Osteocyte (in vitro differentiated cells): ENCODE results near the gene TMC6. TPM values are rescaled to one million over a fixed set of nuclear protein-coding genes. Genes with fewer than 3 reads are reported as not detected.

Experiments used
- DNase-seq: peaks from one replicate; pipeline ENCODE4 v3.0.0; 2021; ENCODE audit warnings: mixed read lengths; ENCODE audit not compliant: unreplicated experiment; ENCODE audit errors: extremely low spot score
- H3K27ac Mint-ChIP-seq: one replicate; pipeline ENCODE4 v1.8.0; 2021; ENCODE audit warnings: mild to moderate bottlenecking, mixed read lengths; ENCODE audit not compliant: unreplicated experiment
- H3K27me3 Mint-ChIP-seq: one replicate; pipeline ENCODE4 v1.8.0; 2021; ENCODE audit warnings: mixed read lengths; ENCODE audit not compliant: unreplicated experiment
- H3K36me3 Mint-ChIP-seq: one replicate; pipeline ENCODE4 v1.8.0; 2021; ENCODE audit warnings: mixed read lengths; ENCODE audit not compliant: unreplicated experiment
- H3K4me1 Mint-ChIP-seq: one replicate; pipeline ENCODE4 v1.8.0; 2021; ENCODE audit warnings: mixed read lengths; ENCODE audit not compliant: unreplicated experiment
- H3K4me3 Mint-ChIP-seq: one replicate; pipeline ENCODE4 v1.8.0; 2021; ENCODE audit warnings: mild to moderate bottlenecking, moderate library complexity, mixed read lengths; ENCODE audit not compliant: unreplicated experiment
- H3K9me3 Mint-ChIP-seq: one replicate; pipeline ENCODE4 v1.8.0; 2021; ENCODE audit warnings: mixed read lengths; ENCODE audit not compliant: unreplicated experiment
- total RNA-seq: library from RNA; stranded (reverse); gene quantifications from 2 replicates; pipeline ENCODE4 v1.2.1, GENCODE V29; 2021
- TF ChIP-seq, protein P1 (sequence below): fragments of 200-600 bp; sonication (generic); IDR thresholded peaks from 2 replicates; pipeline ENCODE4 v1.5.0; 2021; ENCODE audit warnings: antibody characterized with exemption, mild to moderate bottlenecking, moderate library complexity

Gene TMC6
- total RNA-seq, 1 donor from 2014 or later = 32.6 TPM

DNA sequence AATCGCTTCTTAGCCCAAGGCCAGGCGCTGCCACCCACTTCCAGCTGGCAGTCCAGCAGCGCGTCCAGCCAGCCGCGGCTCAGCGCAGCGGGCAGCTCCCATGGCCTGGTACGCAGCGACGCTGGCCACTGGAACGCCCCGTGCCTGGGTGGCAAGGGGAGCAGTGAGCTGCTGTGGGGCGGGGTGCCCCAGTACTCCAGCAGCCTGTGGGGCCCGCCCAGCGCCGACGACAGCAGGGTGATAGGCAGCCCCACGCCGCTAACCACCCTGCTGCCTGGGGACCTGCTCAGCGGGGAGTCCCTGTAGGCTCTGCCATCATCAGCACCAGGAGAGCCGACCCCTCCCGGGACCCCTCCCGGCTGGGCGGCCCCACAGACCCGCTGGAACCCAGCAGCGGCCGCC lies 24.0 kb downstream of the TMC6 start:
- H3K27me3 Mint-ChIP-seq = no peaks in the 10 kb centered on the region
- H3K4me1 Mint-ChIP-seq = no peaks in the 10 kb centered on the region
- TF ChIP-seq, protein P1, sequence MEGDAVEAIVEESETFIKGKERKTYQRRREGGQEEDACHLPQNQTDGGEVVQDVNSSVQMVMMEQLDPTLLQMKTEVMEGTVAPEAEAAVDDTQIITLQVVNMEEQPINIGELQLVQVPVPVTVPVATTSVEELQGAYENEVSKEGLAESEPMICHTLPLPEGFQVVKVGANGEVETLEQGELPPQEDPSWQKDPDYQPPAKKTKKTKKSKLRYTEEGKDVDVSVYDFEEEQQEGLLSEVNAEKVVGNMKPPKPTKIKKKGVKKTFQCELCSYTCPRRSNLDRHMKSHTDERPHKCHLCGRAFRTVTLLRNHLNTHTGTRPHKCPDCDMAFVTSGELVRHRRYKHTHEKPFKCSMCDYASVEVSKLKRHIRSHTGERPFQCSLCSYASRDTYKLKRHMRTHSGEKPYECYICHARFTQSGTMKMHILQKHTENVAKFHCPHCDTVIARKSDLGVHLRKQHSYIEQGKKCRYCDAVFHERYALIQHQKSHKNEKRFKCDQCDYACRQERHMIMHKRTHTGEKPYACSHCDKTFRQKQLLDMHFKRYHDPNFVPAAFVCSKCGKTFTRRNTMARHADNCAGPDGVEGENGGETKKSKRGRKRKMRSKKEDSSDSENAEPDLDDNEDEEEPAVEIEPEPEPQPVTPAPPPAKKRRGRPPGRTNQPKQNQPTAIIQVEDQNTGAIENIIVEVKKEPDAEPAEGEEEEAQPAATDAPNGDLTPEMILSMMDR = no peak
- peaks cover 27% of the 10 kb centered on the region for H3K36me3 Mint-ChIP-seq
- H3K9me3 Mint-ChIP-seq = peaks cover 5% of the 10 kb centered on the region
- no peak for DNase-seq
- H3K27ac Mint-ChIP-seq = no peak overlapping the region
- no peak overlapping the region for H3K4me3 Mint-ChIP-seq

DNA sequence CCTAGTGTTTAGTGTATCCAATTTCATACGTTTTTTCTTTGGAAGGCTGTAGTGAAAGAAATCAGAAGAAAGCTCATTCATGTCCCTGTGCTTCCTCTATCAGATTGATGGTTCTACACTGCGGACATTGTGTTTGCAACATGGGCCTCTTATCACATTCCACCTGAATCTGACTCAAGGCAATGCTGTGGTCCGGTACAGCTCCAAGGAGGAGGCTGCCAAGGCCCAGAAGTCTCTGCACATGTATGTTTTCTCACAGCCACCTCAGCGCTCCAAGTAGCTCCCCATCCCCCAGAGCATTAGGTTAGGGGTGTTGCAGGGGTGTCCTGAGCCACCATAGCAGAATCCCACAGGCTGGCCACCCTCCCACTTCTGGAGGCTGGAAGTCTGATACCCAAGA lies 25.2 kb downstream of the TMC6 start:
- no peaks in the 10 kb centered on the region for H3K27me3 Mint-ChIP-seq
- peaks cover 5% of the 10 kb centered on the region for H3K9me3 Mint-ChIP-seq
- H3K36me3 Mint-ChIP-seq = peaks cover 39% of the 10 kb centered on the region
- TF ChIP-seq, protein P1 = no peak
- H3K4me1 Mint-ChIP-seq = no peaks in the 10 kb centered on the region
- no peak overlapping the region for H3K27ac Mint-ChIP-seq
- no peak overlapping the region for H3K4me3 Mint-ChIP-seq
- DNase-seq = no peak

DNA sequence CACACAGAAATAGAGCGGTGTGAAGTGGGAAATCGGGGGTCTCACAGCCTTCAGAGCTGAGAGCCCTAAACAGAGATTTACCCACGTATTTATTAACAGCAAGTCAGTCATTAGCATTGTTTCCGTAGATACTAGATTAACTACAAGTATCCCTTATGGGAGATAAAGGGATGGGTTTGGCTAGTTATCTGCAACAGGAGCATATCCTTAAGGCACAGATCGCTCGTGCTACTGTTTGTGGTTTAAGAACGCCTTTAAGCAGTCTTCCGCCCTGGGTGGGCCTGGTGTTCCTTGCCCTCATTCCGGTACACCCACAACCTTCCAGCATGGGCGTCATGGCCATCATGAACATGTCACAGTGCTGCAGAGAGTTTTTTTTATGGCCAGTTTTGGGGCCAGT lies 27.0 kb downstream of the TMC6 start:
- DNase-seq = no peak
- TF ChIP-seq, protein P1 = no peak
- H3K27me3 Mint-ChIP-seq = no peaks in the 10 kb centered on the region
- H3K9me3 Mint-ChIP-seq = peaks cover 5% of the 10 kb centered on the region
- peaks cover 48% of the 10 kb centered on the region for H3K36me3 Mint-ChIP-seq
- H3K27ac Mint-ChIP-seq = no peak overlapping the region
- H3K4me3 Mint-ChIP-seq = no peak overlapping the region
- no peaks in the 10 kb centered on the region for H3K4me1 Mint-ChIP-seq

DNA sequence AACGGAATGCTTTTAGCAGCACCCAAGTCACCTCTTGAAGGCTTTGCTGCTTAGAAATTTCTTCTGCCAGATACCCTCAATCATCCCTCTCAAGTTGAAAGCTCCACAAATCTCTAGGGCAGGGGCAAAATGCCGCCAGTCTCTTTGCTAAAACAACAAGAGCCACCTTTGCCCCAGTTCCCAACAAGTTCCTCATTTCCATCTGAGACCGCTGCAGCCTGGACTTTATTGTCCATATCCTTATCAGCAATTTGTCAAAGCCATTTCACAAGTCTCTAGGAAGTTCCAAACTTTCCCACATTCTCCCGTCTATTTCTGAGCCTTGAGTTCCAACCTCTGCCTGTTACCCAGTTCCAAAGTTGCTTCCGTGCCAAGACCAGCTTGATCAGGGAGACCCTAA lies 27.4 kb downstream of the TMC6 start:
- peaks cover 5% of the 10 kb centered on the region for H3K9me3 Mint-ChIP-seq
- TF ChIP-seq, protein P1 = no peak
- no peaks in the 10 kb centered on the region for H3K4me1 Mint-ChIP-seq
- no peaks in the 10 kb centered on the region for H3K27me3 Mint-ChIP-seq
- H3K36me3 Mint-ChIP-seq = peaks cover 52% of the 10 kb centered on the region
- no peak overlapping the region for H3K27ac Mint-ChIP-seq
- no peak overlapping the region for H3K4me3 Mint-ChIP-seq
- DNase-seq = no peak

DNA sequence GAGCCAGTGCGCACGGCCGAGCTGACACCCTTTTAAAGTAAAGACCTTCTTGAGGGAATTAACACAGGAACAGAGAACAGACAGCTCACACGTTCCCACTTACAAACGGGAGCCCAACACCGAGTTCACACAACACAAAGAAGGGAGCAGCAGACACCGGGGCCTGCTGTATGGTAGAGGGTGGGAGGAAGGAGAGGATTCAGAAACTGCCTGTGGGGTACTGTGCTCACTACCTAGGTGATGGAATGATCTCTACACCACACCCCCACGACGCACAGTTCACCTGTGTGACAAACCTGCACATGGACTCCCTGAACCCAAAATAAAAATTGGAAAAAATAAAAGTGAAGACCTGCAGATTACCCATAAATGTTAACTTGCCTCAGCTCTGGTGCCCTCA lies 32.5 kb downstream of the TMC6 start:
- TF ChIP-seq, protein P1 = no peak
- no peaks in the 10 kb centered on the region for H3K4me1 Mint-ChIP-seq
- no peaks in the 10 kb centered on the region for H3K27me3 Mint-ChIP-seq
- H3K36me3 Mint-ChIP-seq = peaks cover 73% of the 10 kb centered on the region
- H3K27ac Mint-ChIP-seq = no peak overlapping the region
- DNase-seq = no peak
- H3K4me3 Mint-ChIP-seq = no peak overlapping the region
- H3K9me3 Mint-ChIP-seq = peaks cover 2% of the 10 kb centered on the region
